A549 (cell line): Measurements from ENCODE around the gene FRZB. TPM values are rescaled to one million over a fixed set of nuclear protein-coding genes. Genes with fewer than 3 reads are reported as not detected.

Source experiments
- ATAC-seq, 2 experiments: fragments of 200-7000 bp in 1 of 2; fragments of >200 bp in 1 of 2; cut with Nextera tagmentation in 1 of 2; cut with Tn5 transposase in 1 of 2; 3 replicates each; pipeline versions ENCODE4 v1.8.0 to v1.9.1; 2018 to 2020; ENCODE audit warnings: mild to moderate bottlenecking in 1 of 2, moderate library complexity in 1 of 2
- CTCF ChIA-PET: fragments of 300-600 bp; sonication (Branson Sonifier 250); formaldehyde crosslinking; extraction: SDS; loops from one replicate; lab custom pipeline; 2021; ENCODE audit warnings: antibody characterized with exemption, inconsistent platforms; lab: Yijun Ruan, JAX
- POLR2A ChIA-PET: fragments of 350-600 bp; formaldehyde crosslinking; extraction: SDS; loops from one replicate; lab custom pipeline; 2021; ENCODE audit warnings: antibody characterized with exemption, inconsistent platforms; lab: Yijun Ruan, JAX
- DNase-seq, 2 experiments: peaks; one replicate each; pipeline versions ENCODE4 v3.0.0 to v3.0.0-alpha.2; 2011 to 2016; ENCODE audit warnings: low read depth in 1 of 2, low spot score in 1 of 2
- FAIRE-seq: peaks from 2 replicates; lab custom pipeline; 2011; peaks lifted over from hg19 to GRCh38; lab: Jason Lieb, UNC
- H3K27ac ChIP-seq, 2 experiments: fragments of >200 bp; sonication (Bioruptor Twin); formaldehyde crosslinking; 3 replicates each; pipeline ENCODE4 v1.5.1; 2016 to 2017
- H3K4me1 ChIP-seq: fragments of >200 bp; sonication (Bioruptor Twin); formaldehyde crosslinking; 3 replicates; pipeline ENCODE4 v1.6.1; 2016
- H3K4me2 ChIP-seq: fragments of >200 bp; sonication (Bioruptor Twin); formaldehyde crosslinking; 3 replicates; pipeline ENCODE4 v1.6.1; 2016
- H3K4me3 ChIP-seq: fragments of >200 bp; sonication (Bioruptor Twin); formaldehyde crosslinking; 3 replicates; pipeline ENCODE4 v1.5.1; 2016
- H3K9me3 ChIP-seq: fragments of >200 bp; sonication (Bioruptor Twin); formaldehyde crosslinking; 3 replicates; pipeline ENCODE4 v1.6.1; 2016
- ATOH8 ChIP-seq: fragments of 250-450 bp; sonication (Bioruptor Pico); IDR thresholded peaks from 2 replicates; pipeline ENCODE4 v1.5.0; 2020; ENCODE audit warnings: low read depth, mild to moderate bottlenecking, moderate library complexity
- CBX8 ChIP-seq: fragments of 200-600 bp; sonication (generic); IDR thresholded peaks from 2 replicates; pipeline ENCODE4 v1.6.1; 2016
- CEBPB ChIP-seq, 2 experiments: fragments of >200 bp in 1 of 2; sonication (Bioruptor Twin) in 1 of 2; formaldehyde crosslinking in 1 of 2; IDR thresholded peaks; 2 replicates each; pipeline ENCODE4 v1.6.1; 2012 to 2016
- FOSB ChIP-seq: fragments of 250-450 bp; sonication (Bioruptor Pico); IDR thresholded peaks from 2 replicates; pipeline ENCODE4 v1.5.0; 2020; ENCODE audit warnings: mild to moderate bottlenecking, moderate library complexity
- FOSL2 ChIP-seq, 2 experiments: fragments of 450-650 bp in 1 of 2; fragments of >200 bp in 1 of 2; sonication (Bioruptor Twin) in 1 of 2; formaldehyde crosslinking; IDR thresholded peaks; 2 replicates each; pipeline versions ENCODE4 v1.5.0 to v1.6.1; 2016 to 2020; ENCODE audit warnings: mild to moderate bottlenecking in 1 of 2, moderate library complexity in 1 of 2
- HEYL ChIP-seq: fragments of 250-450 bp; sonication (Bioruptor Pico); IDR thresholded peaks from 2 replicates; pipeline ENCODE4 v1.8.0; 2021; ENCODE audit warnings: mild to moderate bottlenecking, moderate library complexity
- JUN ChIP-seq, 2 experiments: fragments of >200 bp; sonication (Bioruptor Twin); formaldehyde crosslinking; IDR thresholded peaks; 2 replicates in 1 of 2; 3 replicates in 1 of 2; pipeline ENCODE4 v1.6.1; 2016 to 2017
- KDM1A ChIP-seq: fragments of 200-600 bp; sonication (generic); IDR thresholded peaks from 2 replicates; pipeline ENCODE4 v1.6.1; 2016; ENCODE audit warnings: low read depth, mild to moderate bottlenecking
- MAZ ChIP-seq: fragments of 150-350 bp; IDR thresholded peaks from 2 replicates; pipeline ENCODE4 v1.6.1; 2014; ENCODE audit warnings: antibody characterized with exemption, low read depth, low read length, borderline replicate concordance
- MYC ChIP-seq: IDR thresholded peaks from 2 replicates; pipeline ENCODE4 v1.6.1; 2012; ENCODE audit warnings: mild to moderate bottlenecking, inconsistent platforms, low read length, improper control_type of control experiment, borderline replicate concordance
- NR3C1 ChIP-seq: fragments of >200 bp; sonication (Bioruptor Twin); formaldehyde crosslinking; IDR thresholded peaks from 3 replicates; pipeline ENCODE4 v1.6.1; 2017
- PHF8 ChIP-seq: fragments of 200-600 bp; sonication (generic); IDR thresholded peaks from 2 replicates; pipeline ENCODE4 v1.6.1; 2016; ENCODE audit warnings: low read depth, mild to moderate bottlenecking, antibody characterized with exemption, moderate library complexity, borderline replicate concordance
- POLR2AphosphoS2 ChIP-seq: conservative IDR thresholded peaks from 2 replicates; pipeline ENCODE4 v1.6.1; 2012; ENCODE audit warnings: low read length, improper control_type of control experiment, inconsistent platforms
- RARB ChIP-seq: fragments of 250-450 bp; sonication (Bioruptor Pico); IDR thresholded peaks from 2 replicates; pipeline ENCODE4 v1.8.0; 2021; ENCODE audit warnings: mild to moderate bottlenecking, moderate library complexity
- RCOR1 ChIP-seq: fragments of 150-350 bp; IDR thresholded peaks from 2 replicates; pipeline ENCODE4 v1.6.1; 2014; ENCODE audit warnings: antibody characterized with exemption, low read length, low read depth
- REST ChIP-seq: fragments of 200-600 bp; sonication (generic); IDR thresholded peaks from 2 replicates; pipeline ENCODE4 v1.6.1; 2016; ENCODE audit warnings: antibody characterized with exemption, mild to moderate bottlenecking, moderate library complexity
- SMC3 ChIP-seq: fragments of >200 bp; sonication (Bioruptor Twin); formaldehyde crosslinking; IDR thresholded peaks from 3 replicates; pipeline ENCODE4 v1.6.1; 2018; ENCODE audit warnings: inconsistent platforms
- TP53 ChIP-seq: fragments of 250-450 bp; sonication (Bioruptor Pico); IDR thresholded peaks from 2 replicates; pipeline ENCODE4 v1.5.0; 2021; ENCODE audit warnings: mild to moderate bottlenecking, moderate library complexity
- ZC3H11A ChIP-seq: fragments of 450-650 bp; IDR thresholded peaks from 2 replicates; pipeline ENCODE4 v1.6.1; 2014; ENCODE audit warnings: antibody characterized with exemption, mild to moderate bottlenecking
- ZNF302 ChIP-seq: fragments of 250-450 bp; sonication (Bioruptor Pico); IDR thresholded peaks from 2 replicates; pipeline ENCODE4 v1.9.0; 2021; ENCODE audit warnings: inconsistent platforms, mild to moderate bottlenecking, moderate library complexity
- whole genome bisulfite sequencing: methylation state at CpG from one replicate; pipeline ENCODE4 v1.1.6; 2017; ENCODE audit errors: missing lambda C conversion rate; 5-methylcytosine and 5-hydroxymethylcytosine counted together
- polyA plus RNA-seq, 4 experiments: library from polyadenylated mRNA; depleted of rRNA in 3 of 4; stranded (reverse); fragments of >200 nt; fragmentation: RNase III in 1 of 4; extraction: RNeasy Plus Mini Kit Qiagen cat#74134 plus additional on column Dnase treatment in 1 of 4; gene quantifications; 2 replicates in 3 of 4; 3 replicates in 1 of 4; pipeline ENCODE4 v1.2.3, GENCODE V29; 2011 to 2017
- TF ChIP-seq, protein P1 (sequence below): IDR thresholded peaks from 2 replicates; pipeline ENCODE4 v1.6.1; 2012; ENCODE audit warnings: low read depth, borderline replicate concordance
- TF ChIP-seq, protein P2 (sequence below): fragments of >200 bp; sonication (Bioruptor Twin); formaldehyde crosslinking; IDR thresholded peaks from 3 replicates; pipeline ENCODE4 v1.5.1; 2016

Gene FRZB
- polyA plus RNA-seq, 2 of the 4 experiments (the other 2 are of a cell fraction): 0.03 to 0.06 TPM

- TF ChIP-seq, protein P1, sequence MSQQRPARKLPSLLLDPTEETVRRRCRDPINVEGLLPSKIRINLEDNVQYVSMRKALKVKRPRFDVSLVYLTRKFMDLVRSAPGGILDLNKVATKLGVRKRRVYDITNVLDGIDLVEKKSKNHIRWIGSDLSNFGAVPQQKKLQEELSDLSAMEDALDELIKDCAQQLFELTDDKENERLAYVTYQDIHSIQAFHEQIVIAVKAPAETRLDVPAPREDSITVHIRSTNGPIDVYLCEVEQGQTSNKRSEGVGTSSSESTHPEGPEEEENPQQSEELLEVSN: no peak
- TF ChIP-seq MYC (no peak), KDM1A (no peak), REST (no peak), RARB (CRISPR knock-in tag) (no peak)
- TF ChIP-seq, protein P2, sequence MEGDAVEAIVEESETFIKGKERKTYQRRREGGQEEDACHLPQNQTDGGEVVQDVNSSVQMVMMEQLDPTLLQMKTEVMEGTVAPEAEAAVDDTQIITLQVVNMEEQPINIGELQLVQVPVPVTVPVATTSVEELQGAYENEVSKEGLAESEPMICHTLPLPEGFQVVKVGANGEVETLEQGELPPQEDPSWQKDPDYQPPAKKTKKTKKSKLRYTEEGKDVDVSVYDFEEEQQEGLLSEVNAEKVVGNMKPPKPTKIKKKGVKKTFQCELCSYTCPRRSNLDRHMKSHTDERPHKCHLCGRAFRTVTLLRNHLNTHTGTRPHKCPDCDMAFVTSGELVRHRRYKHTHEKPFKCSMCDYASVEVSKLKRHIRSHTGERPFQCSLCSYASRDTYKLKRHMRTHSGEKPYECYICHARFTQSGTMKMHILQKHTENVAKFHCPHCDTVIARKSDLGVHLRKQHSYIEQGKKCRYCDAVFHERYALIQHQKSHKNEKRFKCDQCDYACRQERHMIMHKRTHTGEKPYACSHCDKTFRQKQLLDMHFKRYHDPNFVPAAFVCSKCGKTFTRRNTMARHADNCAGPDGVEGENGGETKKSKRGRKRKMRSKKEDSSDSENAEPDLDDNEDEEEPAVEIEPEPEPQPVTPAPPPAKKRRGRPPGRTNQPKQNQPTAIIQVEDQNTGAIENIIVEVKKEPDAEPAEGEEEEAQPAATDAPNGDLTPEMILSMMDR: no peak
- TF ChIP-seq, all 56 proteins: peak for 0
These were observed 27.7 kb upstream of the FRZB start (continued) for GRCh38 chr2:182894174-182894573.

- Histone ChIP-seq H3K4me2 (no peak overlapping the region), H3K27ac (no peak overlapping the region), H3K4me1 (peaks cover 5% of the 10 kb centered on the region; the same call in 2 of the 3 replicates), H3K9me3 (no peaks in the 10 kb centered on the region), H3K4me3 (no peak overlapping the region)
- DNase-seq: no peak
- TF ChIP-seq ATOH8 (CRISPR knock-in tag): no peak
- no peak for TF ChIP-seq TP53
- no peak for TF ChIP-seq HEYL
- TF ChIP-seq KDM1A: no peak
- TF ChIP-seq ZNF302: no peak
- no peak for TF ChIP-seq MAZ
- no peak for TF ChIP-seq POLR2AphosphoS2
- TF ChIP-seq ZC3H11A: no peak
- TF ChIP-seq SMC3: no peak
- TF ChIP-seq NR3C1: no peak
- no peak for TF ChIP-seq JUN (IDR thresholded peaks at IDR 0.05)
- TF ChIP-seq, protein P2: no peak
- no peak for TF ChIP-seq CBX8
- TF ChIP-seq FOSB (CRISPR knock-in tag): no peak
- TF ChIP-seq RCOR1: no peak
- TF ChIP-seq PHF8: no peak
- TF ChIP-seq FOSL2 (IDR thresholded peaks at IDR 0.05): no peak
- no peak for TF ChIP-seq FOSL2 (CRISPR knock-in tag; IDR thresholded peaks at IDR 0.05)
- no peak for TF ChIP-seq CEBPB (IDR thresholded peaks at IDR 0.05)
- no peak for TF ChIP-seq RARB (CRISPR knock-in tag)
- ChIA-PET POLR2A (no interaction called here), CTCF (no interaction called here)
- WGBS: 79% methylated on average over 11 of the region's 11 CpGs
- no peak for FAIRE-seq
- no peak for ATAC-seq
These were observed 27.2 kb upstream of the FRZB start for GRCh38 chr2:182893666-182894065.
